ENCODE results near the gene ADGRF3. TPM values are rescaled to one million over a fixed set of nuclear protein-coding genes. Genes with fewer than 3 reads are reported as not detected.

Gene ADGRF3
- total RNA-seq, 1 experiment from 2014 or later = 0.09 TPM

DNA sequence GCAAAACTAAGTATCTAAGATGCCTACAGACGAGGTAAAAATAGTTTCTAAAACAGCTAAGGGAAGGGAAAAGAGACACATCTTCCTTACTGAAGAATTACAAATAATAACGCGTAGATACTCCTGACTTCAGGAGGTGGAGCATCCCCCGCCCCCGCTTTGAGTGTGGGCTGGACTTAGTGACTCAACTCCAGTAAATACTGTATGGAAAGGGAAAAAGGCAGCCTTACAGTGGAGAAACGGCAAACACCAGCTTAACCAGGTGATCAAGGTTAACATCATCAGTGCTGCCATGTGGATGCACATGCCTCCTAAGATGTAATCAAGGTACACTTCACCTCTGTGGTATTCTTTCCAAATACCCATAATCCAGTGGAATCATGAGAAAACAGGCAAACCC is 53.9 kb downstream of the ADGRF3 start:
- H3K4me2 ChIP-seq (ENCODE audit: insufficient read depth, insufficient read length, low read length) = no peak overlapping the region
- no peak overlapping the region; a peak in 2 of 7 replicates for H3K27ac Mint-ChIP-seq
- no CpG with 5 or more reads among the region's 6 CpGs for WGBS (ENCODE audit: extremely low coverage, insufficient read length, low lambda C conversion rate)

More for the DNA sequence above, 53.9 kb downstream of the ADGRF3 start:
- H2AFZ ChIP-seq (ENCODE audit: low read length) = no peak overlapping the region
- no peak overlapping the region for H2AK5ac ChIP-seq (ENCODE audit: insufficient read length, low read length)
- no peaks in the 10 kb centered on the region for H3K79me2 ChIP-seq (ENCODE audit: insufficient read depth, low read length)
- Mint-ChIP-seq H3K9me3 (no peaks in the 10 kb centered on the region), H3K4me3 (no peak overlapping the region; a peak in 1 of 5 replicates), H3K36me3 (ENCODE audit: insufficient read depth in 1 of 3, low read depth in 3 of 3) (peaks cover 0 to 7% (median 3%) of the 10 kb centered on the region in 3 experiments; a peak in 5 of 7 replicates), H3K4me1 (peaks cover 7 to 14% of the 10 kb centered on the region in 2 experiments), H3K27me3 (ENCODE audit: low read depth) (peaks cover 12% of the 10 kb centered on the region; the same call in 1 of the 2 replicates)
- no peak overlapping the region for H2BK15ac ChIP-seq (ENCODE audit: low read depth, low read length)
- no peak overlapping the region for H3K4ac ChIP-seq (ENCODE audit: low read depth, low read length)
- no peak overlapping the region for H3K14ac ChIP-seq (ENCODE audit: insufficient read depth, low read length)
- H3K4me1 ChIP-seq (ENCODE audit: insufficient read depth, low read length) = 0 out of 2 replicates have a peak, but pooled peaks cover 5% of the 10 kb centered on the region
- no peak overlapping the region for H3K9ac ChIP-seq (ENCODE audit: extremely low read depth, insufficient read length, low read length)
- no peaks in the 10 kb centered on the region for H3K9me3 ChIP-seq (ENCODE audit: control insufficient read depth, low read depth, low read length)
- TF ChIP-seq, protein P1, sequence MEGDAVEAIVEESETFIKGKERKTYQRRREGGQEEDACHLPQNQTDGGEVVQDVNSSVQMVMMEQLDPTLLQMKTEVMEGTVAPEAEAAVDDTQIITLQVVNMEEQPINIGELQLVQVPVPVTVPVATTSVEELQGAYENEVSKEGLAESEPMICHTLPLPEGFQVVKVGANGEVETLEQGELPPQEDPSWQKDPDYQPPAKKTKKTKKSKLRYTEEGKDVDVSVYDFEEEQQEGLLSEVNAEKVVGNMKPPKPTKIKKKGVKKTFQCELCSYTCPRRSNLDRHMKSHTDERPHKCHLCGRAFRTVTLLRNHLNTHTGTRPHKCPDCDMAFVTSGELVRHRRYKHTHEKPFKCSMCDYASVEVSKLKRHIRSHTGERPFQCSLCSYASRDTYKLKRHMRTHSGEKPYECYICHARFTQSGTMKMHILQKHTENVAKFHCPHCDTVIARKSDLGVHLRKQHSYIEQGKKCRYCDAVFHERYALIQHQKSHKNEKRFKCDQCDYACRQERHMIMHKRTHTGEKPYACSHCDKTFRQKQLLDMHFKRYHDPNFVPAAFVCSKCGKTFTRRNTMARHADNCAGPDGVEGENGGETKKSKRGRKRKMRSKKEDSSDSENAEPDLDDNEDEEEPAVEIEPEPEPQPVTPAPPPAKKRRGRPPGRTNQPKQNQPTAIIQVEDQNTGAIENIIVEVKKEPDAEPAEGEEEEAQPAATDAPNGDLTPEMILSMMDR (conservative IDR thresholded peaks at IDR 0.05) = no peak
- no peaks in the 10 kb centered on the region for H3K27me3 ChIP-seq (ENCODE audit: insufficient read depth, low read length)
- no peak overlapping the region for H4K8ac ChIP-seq (replicated peaks; ENCODE audit: insufficient read length, low read depth, low read length)
- DNase-seq = no peak
- H4K5ac ChIP-seq (ENCODE audit: insufficient read length, low read depth, low read length) = no peak overlapping the region
- no peaks in the 10 kb centered on the region for H4K20me1 ChIP-seq (ENCODE audit: control insufficient read depth, insufficient read depth, insufficient read length)
- H3K18ac ChIP-seq (ENCODE audit: insufficient read length, low read depth, low read length) = no peak overlapping the region
- H4K91ac ChIP-seq (ENCODE audit: insufficient read length, low read depth, low read length) = no peak overlapping the region
- no peak overlapping the region for H3K27ac ChIP-seq (ENCODE audit: insufficient read length, low read depth, low read length)
- no peaks in the 10 kb centered on the region for H3K79me1 ChIP-seq (ENCODE audit: insufficient read depth, low read depth, low read length, poor library complexity, severe bottlenecking)
- no peak overlapping the region for H3K23ac ChIP-seq (ENCODE audit: insufficient read length, low read depth, low read length)
- H3T11ph ChIP-seq (ENCODE audit: low read length) = no peak overlapping the region
- no peak overlapping the region for H2BK12ac ChIP-seq (ENCODE audit: insufficient read length, low read depth, low read length)
- H2BK5ac ChIP-seq (ENCODE audit: insufficient read length, low read length) = no peak overlapping the region
- H2BK20ac ChIP-seq (ENCODE audit: low read depth, low read length, poor library complexity, severe bottlenecking) = no peak overlapping the region
- H3K23me2 ChIP-seq (ENCODE audit: insufficient read length, low read depth, low read length, poor library complexity, severe bottlenecking) = no peaks in the 10 kb centered on the region
- H2BK120ac ChIP-seq (ENCODE audit: low read depth, low read length, poor library complexity, severe bottlenecking) = no peak overlapping the region
- no peak overlapping the region for H3K56ac ChIP-seq (ENCODE audit: insufficient read length, low read depth, low read length)

All from H9 (cell line).